ENCODE results near the gene ARID1A. TPM values are rescaled to one million over a fixed set of nuclear protein-coding genes. Genes with fewer than 3 reads are reported as not detected.

Gene ARID1A
- total RNA-seq, 1 experiment from 2014 or later = 45.5 TPM

- DNase-seq = no peak
- H3K27me3 ChIP-seq (ENCODE audit: control insufficient read depth, insufficient read depth, low read length) = no peaks in the 10 kb centered on the region
- H3K36me3 ChIP-seq (replicated peaks; ENCODE audit: control insufficient read depth, insufficient read depth, low read length) = no peaks in the 10 kb centered on the region
- peak overlapping the region; percentile 53 for H3K4me3 ChIP-seq (ENCODE audit: insufficient read depth, low read depth, low read length)
Observed at GRCh38 chr1:26693599-26694572, 1.9 kb upstream of the ARID1A start.

GRCh38 chr1:26694638-26695355 is 1.0 kb upstream of the ARID1A start:
- no peaks in the 10 kb centered on the region for H3K36me3 ChIP-seq (replicated peaks; ENCODE audit: control insufficient read depth, insufficient read depth, low read length)
- H3K4me3 ChIP-seq (ENCODE audit: insufficient read depth, low read depth, low read length) = peak overlapping the region; percentile 81
- H3K27me3 ChIP-seq (ENCODE audit: control insufficient read depth, insufficient read depth, low read length) = no peaks in the 10 kb centered on the region
- no peak for DNase-seq

GRCh38 chr1:26696119-26696653 is 371 bp downstream of the ARID1A start:
- Histone ChIP-seq H3K27me3 (ENCODE audit: control insufficient read depth, insufficient read depth, low read length) (no peaks in the 10 kb centered on the region), H3K36me3 (replicated peaks; ENCODE audit: control insufficient read depth, insufficient read depth, low read length) (no peaks in the 10 kb centered on the region), H3K4me3 (ENCODE audit: insufficient read depth, low read depth, low read length) (peak overlapping the region; percentile 81)
- no peak for DNase-seq

GRCh38 chr1:26696654-26697430 is 1.0 kb downstream of the ARID1A start:
- Histone ChIP-seq H3K4me3 (ENCODE audit: insufficient read depth, low read depth, low read length) (peak overlapping the region; percentile 81), H3K27me3 (ENCODE audit: control insufficient read depth, insufficient read depth, low read length) (no peaks in the 10 kb centered on the region), H3K36me3 (replicated peaks; ENCODE audit: control insufficient read depth, insufficient read depth, low read length) (no peaks in the 10 kb centered on the region)
- DNase-seq = peak; percentile 74

- Histone ChIP-seq H3K36me3 (replicated peaks; ENCODE audit: control insufficient read depth, insufficient read depth, low read length) (no peaks in the 10 kb centered on the region), H3K27me3 (ENCODE audit: control insufficient read depth, insufficient read depth, low read length) (no peaks in the 10 kb centered on the region), H3K4me3 (ENCODE audit: insufficient read depth, low read depth, low read length) (peak overlapping the region; percentile 81)
- peak; percentile 70 for DNase-seq
Observed at GRCh38 chr1:26697431-26697977, 1.7 kb downstream of the ARID1A start.

GRCh38 chr1:26697978-26698849 is 2.4 kb downstream of the ARID1A start:
- Histone ChIP-seq H3K4me3 (ENCODE audit: insufficient read depth, low read depth, low read length) (peak overlapping the region; percentile 81), H3K27me3 (ENCODE audit: control insufficient read depth, insufficient read depth, low read length) (no peaks in the 10 kb centered on the region), H3K36me3 (replicated peaks; ENCODE audit: control insufficient read depth, insufficient read depth, low read length) (no peaks in the 10 kb centered on the region)
- peak; percentile 63 for DNase-seq

- Histone ChIP-seq H3K4me3 (ENCODE audit: insufficient read depth, low read depth, low read length) (no peak overlapping the region), H3K27me3 (ENCODE audit: control insufficient read depth, insufficient read depth, low read length) (no peaks in the 10 kb centered on the region), H3K36me3 (replicated peaks; ENCODE audit: control insufficient read depth, insufficient read depth, low read length) (no peaks in the 10 kb centered on the region)
- no peak for DNase-seq
Observed at GRCh38 chr1:26700711-26701110, 4.9 kb downstream of the ARID1A start.

GRCh38 chr1:26701266-26701994 is 5.6 kb downstream of the ARID1A start:
- DNase-seq = no peak
- Histone ChIP-seq H3K27me3 (ENCODE audit: control insufficient read depth, insufficient read depth, low read length) (no peaks in the 10 kb centered on the region), H3K4me3 (ENCODE audit: insufficient read depth, low read depth, low read length) (no peak overlapping the region), H3K36me3 (replicated peaks; ENCODE audit: control insufficient read depth, insufficient read depth, low read length) (no peaks in the 10 kb centered on the region)

GRCh38 chr1:26701995-26702679 is 6.3 kb downstream of the ARID1A start:
- H3K27me3 ChIP-seq (ENCODE audit: control insufficient read depth, insufficient read depth, low read length) = no peaks in the 10 kb centered on the region
- H3K4me3 ChIP-seq (ENCODE audit: insufficient read depth, low read depth, low read length) = no peak overlapping the region
- no peak for DNase-seq
- no peaks in the 10 kb centered on the region for H3K36me3 ChIP-seq (replicated peaks; ENCODE audit: control insufficient read depth, insufficient read depth, low read length)

- DNase-seq = no peak
- Histone ChIP-seq H3K4me3 (ENCODE audit: insufficient read depth, low read depth, low read length) (no peak overlapping the region), H3K36me3 (replicated peaks; ENCODE audit: control insufficient read depth, insufficient read depth, low read length) (no peaks in the 10 kb centered on the region), H3K27me3 (ENCODE audit: control insufficient read depth, insufficient read depth, low read length) (no peaks in the 10 kb centered on the region)
Observed at GRCh38 chr1:26702680-26703038, 6.8 kb downstream of the ARID1A start.

- Histone ChIP-seq H3K4me3 (ENCODE audit: insufficient read depth, low read depth, low read length) (no peak overlapping the region), H3K36me3 (replicated peaks; ENCODE audit: control insufficient read depth, insufficient read depth, low read length) (no peaks in the 10 kb centered on the region)
- no peak for DNase-seq
Observed at GRCh38 chr1:26703478-26703877, 7.7 kb downstream of the ARID1A start.

GRCh38 chr1:26704629-26705028 is 8.8 kb downstream of the ARID1A start:
- Histone ChIP-seq H3K36me3 (replicated peaks; ENCODE audit: control insufficient read depth, insufficient read depth, low read length) (no peaks in the 10 kb centered on the region; the same call in 1 of the 2 replicates), H3K4me3 (ENCODE audit: insufficient read depth, low read depth, low read length) (no peak overlapping the region), H3K27me3 (ENCODE audit: control insufficient read depth, insufficient read depth, low read length) (no peaks in the 10 kb centered on the region)
- no peak for DNase-seq

More at GRCh38 chr1:26703478-26703877, 7.7 kb downstream of the ARID1A start:
- no peaks in the 10 kb centered on the region for H3K27me3 ChIP-seq (ENCODE audit: control insufficient read depth, insufficient read depth, low read length)

Data from H7 (cell line).